ENCODE data around the gene NFU1. TPM values are rescaled to one million over a fixed set of nuclear protein-coding genes. Genes with fewer than 3 reads are reported as not detected.

NFU1 gene
- total and polyA plus RNA-seq, 2 of the 4 experiments (the other 2 are of a cell fraction), result 24.0 to 32.4 TPM

- Histone ChIP-seq H3K18ac (ENCODE audit: low read depth, low read length) (no peak overlapping the region), H2BK15ac (ENCODE audit: low read depth, low read length) (no peak overlapping the region), H2BK20ac (ENCODE audit: low read depth, low read length) (no peak overlapping the region), H3K56ac (ENCODE audit: extremely low read depth, insufficient read depth, low read length) (no peak overlapping the region), H3K4me1 (ENCODE audit: control insufficient read depth, insufficient read depth, low read length) (peaks cover 4% of the 10 kb centered on the region), H4K91ac (ENCODE audit: insufficient read depth, low read depth, low read length) (no peak overlapping the region), H2BK5ac (ENCODE audit: low read depth, low read length, poor library complexity, severe bottlenecking) (no peak overlapping the region), H3K4ac (ENCODE audit: low read depth, low read length) (no peak overlapping the region), H3K27ac (ENCODE audit: insufficient read depth, low read length) (no peak overlapping the region), H3K14ac (replicated peaks; ENCODE audit: low read depth, low read length) (no peak overlapping the region), H4K20me1 (ENCODE audit: insufficient read depth, low read length) (peaks cover 94% of the 10 kb centered on the region), H3K9me3 (ENCODE audit: control insufficient read depth, insufficient read depth, low read length) (no peaks in the 10 kb centered on the region), H2BK120ac (ENCODE audit: low read depth, low read length) (no peak overlapping the region), H3K4me3 (ENCODE audit: insufficient read depth, low read depth, low read length) (no peak overlapping the region), H2AK5ac (ENCODE audit: low read depth, low read length) (no peak overlapping the region), H3K27me3 (ENCODE audit: control insufficient read depth, insufficient read depth, low read length) (no peaks in the 10 kb centered on the region), H3K79me1 (ENCODE audit: low read depth in 1 of 2, low read length in 2 of 2) (peaks cover 6 to 70% of the 10 kb centered on the region in 2 experiments; a peak in 3 of 4 replicates), H3K9me1 (ENCODE audit: insufficient read depth, low read length) (peaks cover 10% of the 10 kb centered on the region; the same call in 1 of the 2 replicates), H2AFZ (replicated peaks; ENCODE audit: low read length, poor library complexity) (no peak overlapping the region), H3K36me3 (ENCODE audit: control insufficient read depth, insufficient read depth, low read length) (peaks cover 3% of the 10 kb centered on the region), H3K9ac (ENCODE audit: low read depth, low read length) (no peak overlapping the region), H3K4me2 (ENCODE audit: low read depth, low read length) (no peak overlapping the region), H4K5ac (ENCODE audit: low read depth, low read length) (no peak overlapping the region), H2AK9ac (replicated peaks; ENCODE audit: low read depth, low read length, poor library complexity) (no peak overlapping the region), H4K8ac (ENCODE audit: low read depth in 2 of 2, low read length in 2 of 2) (no peak overlapping the region; a peak in 1 of 4 replicates), H3K23ac (ENCODE audit: low read depth, low read length) (no peak overlapping the region)
- dilution Hi-C loops (cut with HindIII; ENCODE audit: low sequenced_read_pairs, unreplicated experiment), result no loop called here
- DNase-seq, result peak; percentile 24
- no TSS peak for BruUV-seq (replicated peaks)
- in situ Hi-C loops (cut with MboI; ENCODE audit: low sequenced_read_pairs), result no loop called here
- WGBS, 2 experiments (ENCODE audit: extremely low coverage in 2 of 2, insufficient read length in 1 of 2), result 94% methylated on average over 3 of the region's 12 CpGs; no CpG with 5 or more reads in 1 of the 2 experiments
- intact Hi-C loops (cut with micrococcal nuclease), result no loop called here
- TF ChIP-seq MXI1 (IDR thresholded peaks at IDR 0.05; ENCODE audit: borderline replicate concordance, low read depth, low read length) (no peak), RCOR1 (IDR thresholded peaks at IDR 0.05; ENCODE audit: insufficient replicate concordance, low read length) (no peak), MAFK (IDR thresholded peaks at IDR 0.05; ENCODE audit: low read depth, low read length) (no peak), NFE2L2 (IDR thresholded peaks at IDR 0.05; ENCODE audit: low read depth, low read length) (no peak), SMC3 (IDR thresholded peaks at IDR 0.05; ENCODE audit: low read depth, low read length) (no peak), RFX5 (IDR thresholded peaks at IDR 0.05; ENCODE audit: low read depth, low read length) (no peak), CTCF (conservative IDR thresholded peaks at IDR 0.05; ENCODE audit: low read depth, low read length) (no peak), POLR2A (IDR thresholded peaks at IDR 0.05; ENCODE audit: low read depth, low read length) (no peak), RAD21 (IDR thresholded peaks at IDR 0.05; ENCODE audit: low read length) (no peak), CEBPB (IDR thresholded peaks at IDR 0.05; ENCODE audit: low read depth, low read length) (no peak), MAZ (IDR thresholded peaks at IDR 0.05; ENCODE audit: borderline replicate concordance, low read depth, low read length) (no peak), FOS (IDR thresholded peaks at IDR 0.05; ENCODE audit: low read depth, low read length) (no peak), BHLHE40 (IDR thresholded peaks at IDR 0.05; ENCODE audit: low read depth, low read length) (no peak), CHD1 (IDR thresholded peaks at IDR 0.05; ENCODE audit: low read depth, low read length) (no peak), ELK1 (IDR thresholded peaks at IDR 0.05; ENCODE audit: borderline replicate concordance, low read depth, low read length) (no peak)
- no peak for ATAC-seq (ENCODE audit: low read depth)
- CTCF ChIA-PET, result interaction anchor here (0.6 kb wide), 1 partner anchor 15 kb away, joined by 7 read pairs; no protein-coding TSS in a partner anchor
- POLR2A ChIA-PET (ENCODE audit: unreplicated experiment), result interaction anchor here (0.6 kb wide), 1 partner anchor 391 kb away, joined by 10 read pairs; no protein-coding TSS in a partner anchor
Measured at GRCh38 chr2:69380072-69380917, 56.9 kb downstream of the NFU1 start.
